Keratinocyte (primary cell): Measurements from ENCODE around the gene ARHGAP10. TPM values are rescaled to one million over a fixed set of nuclear protein-coding genes. Genes with fewer than 3 reads are reported as not detected.
"Not testable (repeated sequence)": the region's sequence is repeated elsewhere in the genome, so short reads cannot be mapped to it uniquely, and the experiment has no call there.

Experiments used
- DNase-seq: peaks from one replicate; pipeline ENCODE4 v3.0.0-alpha.2; 2011; ENCODE audit warnings: low read depth, missing footprints, low spot score
- FAIRE-seq: peaks from 2 replicates; lab custom pipeline; 2011; peaks lifted over from hg19 to GRCh38; lab: Jason Lieb, UNC
- H2AFZ ChIP-seq: 2 replicates; pipeline ENCODE4 v1.6.0; 2012; ENCODE audit warnings: low read length, control low read depth, inconsistent platforms; ENCODE audit not compliant: control insufficient read depth
- H3K27ac ChIP-seq: 2 replicates; pipeline ENCODE4 v1.5.1; 2011; ENCODE audit warnings: low read length; ENCODE audit not compliant: control insufficient read depth, insufficient read depth
- H3K27me3 ChIP-seq: 3 replicates; pipeline ENCODE4 v1.6.0; 2011; ENCODE audit warnings: low read length; ENCODE audit not compliant: control insufficient read depth, insufficient read depth; ENCODE audit errors: extremely low read depth
- H3K36me3 ChIP-seq, 2 experiments: 2 replicates in 1 of 2; 3 replicates in 1 of 2; pipeline ENCODE4 v1.5.1; 2011; ENCODE audit warnings: low read length in 2 of 2, mild to moderate bottlenecking in 1 of 2; ENCODE audit not compliant: control insufficient read depth in 2 of 2, insufficient read depth in 2 of 2; ENCODE audit errors: extremely low read depth in 1 of 2
- H3K4me1 ChIP-seq: 3 replicates; pipeline ENCODE4 v1.5.1; 2011; ENCODE audit warnings: low read length; ENCODE audit not compliant: control insufficient read depth, insufficient read depth; ENCODE audit errors: extremely low read depth
- H3K4me2 ChIP-seq: 3 replicates; pipeline ENCODE4 v1.6.0; 2011; ENCODE audit warnings: low read depth, low read length; ENCODE audit not compliant: control insufficient read depth, insufficient read depth; ENCODE audit errors: extremely low read depth
- H3K4me3 ChIP-seq, 3 experiments: fragments of 200-600 bp in 1 of 3; sonication (generic) in 1 of 3; 2 replicates in 2 of 3; 3 replicates in 1 of 3; pipeline ENCODE4 v1.5.1; 2011 to 2016; ENCODE audit warnings: low read length in 3 of 3, mild to moderate bottlenecking in 3 of 3, control low read depth in 2 of 3, inconsistent platforms in 1 of 3, low read depth in 1 of 3, mixed read lengths in 1 of 3, mixed run types in 1 of 3, moderate library complexity in 1 of 3; ENCODE audit not compliant: control insufficient read depth in 2 of 3, insufficient read depth in 2 of 3; ENCODE audit errors: extremely low read depth in 1 of 3
- H3K79me2 ChIP-seq: 2 replicates; pipeline ENCODE4 v1.6.0; 2012; ENCODE audit warnings: low read length; ENCODE audit not compliant: control insufficient read depth, insufficient read depth
- H3K9ac ChIP-seq: 3 replicates; pipeline ENCODE4 v1.6.0; 2011; ENCODE audit warnings: low read length; ENCODE audit not compliant: control insufficient read depth, insufficient read depth; ENCODE audit errors: extremely low read depth
- H3K9me1 ChIP-seq: 3 replicates; pipeline ENCODE4 v1.6.0; 2011; ENCODE audit warnings: low read length; ENCODE audit not compliant: control insufficient read depth, insufficient read depth; ENCODE audit errors: extremely low read depth
- H3K9me3 ChIP-seq: 2 replicates; pipeline ENCODE4 v1.5.1; 2012; ENCODE audit warnings: low read depth, low read length; ENCODE audit not compliant: control insufficient read depth
- H4K20me1 ChIP-seq: 3 replicates; pipeline ENCODE4 v1.6.0; 2011; ENCODE audit warnings: low read length; ENCODE audit not compliant: control insufficient read depth, insufficient read depth; ENCODE audit errors: extremely low read depth
- EZH2 ChIP-seq: IDR thresholded peaks from one replicate; pipeline ENCODE4 v1.6.1; 2012; ENCODE audit warnings: inconsistent platforms, mild to moderate bottlenecking, low read length, moderate library complexity
- dilution Hi-C: fragments of 300-500 bp; cut with MboI; formaldehyde crosslinking; loops from one replicate; pipeline ENCODE4 v1.7.0; 2020; ENCODE audit warnings: low sequenced_read_pairs; ENCODE audit not compliant: extremely low pct_ligation_motif_present
- polyA plus RNA-seq, 5 experiments: library from polyadenylated mRNA; depleted of rRNA in 3 of 5; stranded (reverse) in 3 of 5; stranded (forward) in 1 of 5; unstranded in 1 of 5; fragments of >200 nt; gene quantifications; 1 replicate in 1 of 5; 2 replicates in 3 of 5; 3 replicates in 1 of 5; pipeline versions ENCODE4 v1.2.1 to v1.2.3, GENCODE V29; 2011 to 2012; ENCODE audit warnings: missing spikeins in 2 of 5, low read depth in 1 of 5, low replicate concordance in 1 of 5
- TF ChIP-seq, protein P1 (sequence below), 3 experiments: IDR thresholded peaks in 1 of 3; conservative IDR thresholded peaks in 1 of 3; optimal IDR thresholded peaks in 1 of 3; 2 replicates in 2 of 3; 3 replicates in 1 of 3; pipeline versions ENCODE3 to v1.5.1; 2011; ENCODE audit warnings: low read length in 3 of 3, mild to moderate bottlenecking in 3 of 3, moderate library complexity in 2 of 3, control low read depth in 1 of 3, inconsistent platforms in 1 of 3; ENCODE audit not compliant: insufficient read depth in 2 of 3; ENCODE audit errors: extremely low read depth in 1 of 3

Gene ARHGAP10
- polyA plus RNA-seq, 1 donor (not counting 4 experiments of a cell fraction or from before 2014, with no cell fraction given), result 18.7 TPM

DNA sequence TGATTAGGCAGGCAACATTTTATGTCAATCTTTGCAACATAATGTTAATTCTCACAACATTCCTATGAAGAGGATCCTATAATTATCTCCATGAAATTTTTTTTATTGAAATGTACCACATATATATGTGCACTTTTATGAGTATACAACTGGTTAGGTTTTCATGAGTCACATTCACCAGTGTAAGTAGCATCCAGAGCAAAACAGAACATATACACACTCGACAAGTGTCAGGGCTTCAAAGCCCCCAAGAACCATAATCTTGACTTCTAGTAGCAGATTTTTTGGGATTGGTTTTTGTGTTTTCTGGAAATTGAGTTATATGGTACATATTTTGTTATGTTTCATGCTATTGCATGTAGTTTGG lies 62.4 kb downstream of the ARHGAP10 start:
- H3K4me2 ChIP-seq, result peak overlapping the region; percentile 98

DNA sequence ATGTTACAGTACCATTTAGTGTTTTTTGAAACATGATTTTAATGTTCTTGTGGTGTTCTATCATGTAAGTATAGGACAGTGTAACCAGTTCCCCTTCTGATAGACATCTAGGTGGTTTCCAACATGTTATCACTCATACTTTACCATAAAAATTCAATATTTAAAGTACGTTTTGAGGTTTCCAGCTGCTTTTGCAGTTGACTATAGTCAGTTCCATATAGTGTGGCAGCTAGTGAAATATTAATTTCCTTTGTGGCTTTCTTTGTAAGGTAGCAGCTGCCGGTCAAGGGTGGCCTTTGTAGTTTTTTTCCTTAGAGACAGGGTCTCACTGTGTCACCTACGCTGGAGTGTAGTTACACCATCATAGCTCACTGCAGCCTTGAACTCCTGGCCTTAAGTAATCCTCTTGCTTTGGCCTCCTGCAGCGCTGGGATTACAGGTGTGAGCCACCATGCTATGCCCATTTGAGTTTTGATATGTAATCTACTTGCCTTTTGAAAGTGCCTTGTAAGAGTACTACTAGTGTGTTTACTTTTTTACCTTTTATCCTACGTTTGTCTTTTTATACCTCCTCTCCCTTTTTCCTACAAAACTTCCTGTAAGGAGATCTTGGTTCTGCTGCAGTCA lies 63.0 kb downstream of the ARHGAP10 start:
- dilution Hi-C loops, result no loop called here
- Histone ChIP-seq H3K27me3 (no peaks in the 10 kb centered on the region), H3K4me1 (peaks cover 31% of the 10 kb centered on the region), H3K4me2 (peak overlapping the region; percentile 98), H3K9me1 (peaks cover 2% of the 10 kb centered on the region), H3K9me3 (no peaks in the 10 kb centered on the region), H3K9ac (no peak overlapping the region), H3K79me2 (peaks cover 70% of the 10 kb centered on the region), H4K20me1 (no peaks in the 10 kb centered on the region), H3K36me3 (no peaks in the 10 kb centered on the region), H2AFZ (no peak overlapping the region), H3K27ac (peak overlapping the region; percentile 2), H3K4me3 (no peak overlapping the region)
- FAIRE-seq (no peak), DNase-seq (no peak)
- TF ChIP-seq EZH2, result no peak
- TF ChIP-seq, protein P1, sequence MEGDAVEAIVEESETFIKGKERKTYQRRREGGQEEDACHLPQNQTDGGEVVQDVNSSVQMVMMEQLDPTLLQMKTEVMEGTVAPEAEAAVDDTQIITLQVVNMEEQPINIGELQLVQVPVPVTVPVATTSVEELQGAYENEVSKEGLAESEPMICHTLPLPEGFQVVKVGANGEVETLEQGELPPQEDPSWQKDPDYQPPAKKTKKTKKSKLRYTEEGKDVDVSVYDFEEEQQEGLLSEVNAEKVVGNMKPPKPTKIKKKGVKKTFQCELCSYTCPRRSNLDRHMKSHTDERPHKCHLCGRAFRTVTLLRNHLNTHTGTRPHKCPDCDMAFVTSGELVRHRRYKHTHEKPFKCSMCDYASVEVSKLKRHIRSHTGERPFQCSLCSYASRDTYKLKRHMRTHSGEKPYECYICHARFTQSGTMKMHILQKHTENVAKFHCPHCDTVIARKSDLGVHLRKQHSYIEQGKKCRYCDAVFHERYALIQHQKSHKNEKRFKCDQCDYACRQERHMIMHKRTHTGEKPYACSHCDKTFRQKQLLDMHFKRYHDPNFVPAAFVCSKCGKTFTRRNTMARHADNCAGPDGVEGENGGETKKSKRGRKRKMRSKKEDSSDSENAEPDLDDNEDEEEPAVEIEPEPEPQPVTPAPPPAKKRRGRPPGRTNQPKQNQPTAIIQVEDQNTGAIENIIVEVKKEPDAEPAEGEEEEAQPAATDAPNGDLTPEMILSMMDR (optimal IDR thresholded peaks at IDR 0.05 in 1 of 3, IDR thresholded peaks at IDR 0.05 in 1 of 3, conservative IDR thresholded peaks at IDR 0.05 in 1 of 3; ENCODE audit: extremely low read depth in 1 of 3, insufficient read depth in 2 of 3, low read length in 3 of 3), result no peak

More for the DNA sequence above, 62.4 kb downstream of the ARHGAP10 start:
- peaks cover 31% of the 10 kb centered on the region for H3K4me1 ChIP-seq
- H4K20me1 ChIP-seq, result no peaks in the 10 kb centered on the region
- H2AFZ ChIP-seq, result no peak overlapping the region
- dilution Hi-C loops, result no loop called here
- H3K27ac ChIP-seq, result peak overlapping the region; percentile 70
- H3K36me3 ChIP-seq, result no peaks in the 10 kb centered on the region
- H3K9me3 ChIP-seq, result no peaks in the 10 kb centered on the region
- TF ChIP-seq EZH2, result no peak
- DNase-seq, result no peak
- peaks cover 2% of the 10 kb centered on the region for H3K9me1 ChIP-seq
- peak overlapping the region in 1 of 3 experiments; percentile 54 for H3K4me3 ChIP-seq
- FAIRE-seq, result no peak
- H3K27me3 ChIP-seq, result no peaks in the 10 kb centered on the region
- H3K9ac ChIP-seq, result no peak overlapping the region
- peaks cover 74% of the 10 kb centered on the region for H3K79me2 ChIP-seq

DNA sequence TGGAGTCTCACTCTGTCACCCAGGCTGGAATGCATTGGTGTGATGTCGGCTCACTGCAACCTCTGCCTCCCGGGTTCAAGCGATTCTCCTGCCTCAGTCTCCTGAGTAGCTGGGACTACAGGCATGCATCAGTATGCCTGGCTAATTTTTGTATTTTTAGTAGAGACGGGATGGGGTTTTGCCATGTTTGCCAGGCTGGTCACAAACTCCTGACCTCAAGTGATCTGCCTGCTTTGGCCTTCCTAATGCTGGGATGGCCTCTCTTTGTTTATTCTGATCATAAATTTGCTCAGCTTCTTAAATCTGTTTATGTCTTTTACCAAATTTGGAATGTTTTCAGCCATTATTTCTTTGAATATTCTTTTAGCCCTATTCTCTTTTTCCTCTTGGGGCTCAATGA lies 67.2 kb downstream of the ARHGAP10 start:
- H4K20me1 ChIP-seq, H3K9ac ChIP-seq, H2AFZ ChIP-seq, FAIRE-seq, H3K9me3 ChIP-seq, H3K27ac ChIP-seq, dilution Hi-C loops, H3K9me1 ChIP-seq, H3K27me3 ChIP-seq, H3K4me3 ChIP-seq, H3K4me1 ChIP-seq, H3K4me2 ChIP-seq, DNase-seq, H3K36me3 ChIP-seq: not testable (repeated sequence)
- H3K79me2 ChIP-seq, result peaks cover 73% of the 10 kb centered on the region
